Measurements from ENCODE around the gene SRSF7. TPM values are rescaled to one million over a fixed set of nuclear protein-coding genes. Genes with fewer than 3 reads are reported as not detected.

The SRSF7 gene
- total and polyA plus RNA-seq, 4 donors: 49.8 to 111 (median 65.2) TPM

- H3K27ac ChIP-seq (ENCODE audit: low read depth in 1 of 2, low read length in 2 of 2): no peak overlapping the region
- no peaks in the 10 kb centered on the region for H3K27me3 ChIP-seq (ENCODE audit: control insufficient read depth in 4 of 4, insufficient read depth in 4 of 4, low read length in 3 of 4)
- no peak overlapping the region for H3K9ac ChIP-seq (ENCODE audit: low read depth in 1 of 2, low read length in 2 of 2)
- peaks cover 0 to under 1% (median 0%) of the 10 kb centered on the region in 4 donors for H3K36me3 ChIP-seq (ENCODE audit: control insufficient read depth in 4 of 4, insufficient read depth in 3 of 4, low read depth in 1 of 4, low read length in 3 of 4)
- H3K9me3 ChIP-seq (ENCODE audit: control insufficient read depth in 4 of 4, low read length in 3 of 4): no peaks in the 10 kb centered on the region
- TF ChIP-seq RAD21 (IDR thresholded peaks at IDR 0.05) (no peak), EGR1 (IDR thresholded peaks at IDR 0.05; ENCODE audit: low read depth in 2 of 2) (no peak), HNF4G (IDR thresholded peaks at IDR 0.05) (no peak), FOXA1 (IDR thresholded peaks at IDR 0.05) (no peak), ATF3 (IDR thresholded peaks at IDR 0.05) (no peak), REST (IDR thresholded peaks at IDR 0.05) (no peak), TAF1 (conservative IDR thresholded peaks at IDR 0.05) (no peak), FOXA2 (IDR thresholded peaks at IDR 0.05) (no peak), YY1 (IDR thresholded peaks at IDR 0.05) (no peak), JUND (IDR thresholded peaks at IDR 0.05) (no peak), CTCF (IDR thresholded peaks at IDR 0.05; ENCODE audit: low read depth, low read length, missing input control) (no peak), SP1 (IDR thresholded peaks at IDR 0.05) (no peak), RXRA (IDR thresholded peaks at IDR 0.05) (no peak), NR2F2 (IDR thresholded peaks at IDR 0.05) (no peak), GABPA (IDR thresholded peaks at IDR 0.05 in 1 of 2, conservative IDR thresholded peaks at IDR 0.05 in 1 of 2) (no peak), ZBTB33 (IDR thresholded peaks at IDR 0.05) (no peak), MAX (IDR thresholded peaks at IDR 0.05) (no peak), HNF4A (conservative IDR thresholded peaks at IDR 0.05) (no peak)
- DNase-seq (ENCODE audit: low spot score): no peak
- H3K4me1 ChIP-seq (ENCODE audit: control insufficient read depth in 4 of 4, insufficient read depth in 4 of 4, low read length in 3 of 4): peaks cover 0 to 14% (median 12%) of the 10 kb centered on the region in 4 donors
- WGBS: 86% methylated on average over 17 of the region's 17 CpGs
- H3K4me3 ChIP-seq (ENCODE audit: low read depth in 1 of 3, low read length in 3 of 3): no peak overlapping the region
Measured at GRCh38 chr2:38775097-38775920, 24.1 kb upstream of the SRSF7 start.
